Limb (tissue), 2 donors: ENCODE measurements around the gene CACNB4.

Experiments
- DNase-seq, 2 donors: peaks; one replicate each; pipeline ENCODE4 v3.0.0-alpha.2; 2016; ENCODE audit errors: extremely low spot score in 2 of 2

The CACNB4 gene

DNA sequence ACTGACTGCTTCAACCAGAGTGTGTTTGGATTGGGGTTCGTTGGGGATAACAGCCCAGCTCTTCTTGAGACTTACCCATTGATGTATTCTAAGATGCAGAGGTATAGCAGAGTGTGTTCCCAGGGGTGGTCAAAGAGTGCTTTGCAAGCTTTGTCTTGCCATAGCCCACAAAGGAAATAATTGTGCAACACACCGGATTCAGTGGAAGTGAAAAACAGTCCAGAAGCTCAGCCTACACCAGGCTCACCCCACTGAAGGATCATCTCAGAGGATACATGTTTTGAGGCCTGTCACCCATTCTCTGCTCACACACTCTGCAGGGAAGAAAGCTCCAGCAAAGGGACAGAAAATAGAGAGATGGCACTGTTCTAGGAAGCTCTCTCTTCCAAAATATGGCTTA lies 9.6 kb downstream of the CACNB4 start:
- no peak for DNase-seq

- DNase-seq: no peak
Measured at GRCh38 chr2:152088006-152088405, 10.8 kb downstream of the CACNB4 start.

- no peak for DNase-seq
Measured at GRCh38 chr2:152086231-152086630, 12.6 kb downstream of the CACNB4 start.

GRCh38 chr2:152084076-152084475 lies 14.8 kb downstream of the CACNB4 start:
- DNase-seq: no peak

DNA sequence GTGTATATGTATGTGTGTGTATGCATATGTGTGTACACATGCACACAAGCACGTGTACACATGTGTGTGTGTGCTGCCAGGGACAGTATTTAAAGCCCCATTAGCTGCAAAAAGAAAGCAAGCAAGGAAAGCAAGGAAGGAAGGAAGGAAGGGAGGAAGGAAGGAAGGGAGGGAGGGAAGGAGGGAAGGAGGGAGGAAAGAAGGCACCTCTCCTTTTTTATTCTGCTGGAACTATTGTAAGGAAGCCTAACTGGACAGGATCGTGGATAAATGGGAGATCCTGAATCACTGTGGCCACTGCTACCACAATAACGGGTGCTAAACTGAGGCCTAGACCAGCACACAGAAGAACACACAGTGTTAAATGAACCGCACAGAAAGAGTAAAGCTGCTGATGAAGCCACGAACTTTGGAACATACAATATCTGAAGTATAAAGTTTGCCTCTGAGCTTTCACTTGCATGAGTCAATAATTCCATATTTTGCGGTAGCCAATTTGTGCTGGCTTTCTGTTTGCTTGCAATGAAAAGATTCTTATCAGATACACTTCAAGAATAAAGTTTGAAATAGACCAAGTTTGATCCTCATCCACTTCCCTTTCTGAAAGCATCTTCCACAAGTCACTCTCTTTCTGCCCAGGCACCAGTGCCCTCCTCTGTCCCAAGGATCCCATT lies 15.5 kb downstream of the CACNB4 start:
- no peak for DNase-seq

DNA sequence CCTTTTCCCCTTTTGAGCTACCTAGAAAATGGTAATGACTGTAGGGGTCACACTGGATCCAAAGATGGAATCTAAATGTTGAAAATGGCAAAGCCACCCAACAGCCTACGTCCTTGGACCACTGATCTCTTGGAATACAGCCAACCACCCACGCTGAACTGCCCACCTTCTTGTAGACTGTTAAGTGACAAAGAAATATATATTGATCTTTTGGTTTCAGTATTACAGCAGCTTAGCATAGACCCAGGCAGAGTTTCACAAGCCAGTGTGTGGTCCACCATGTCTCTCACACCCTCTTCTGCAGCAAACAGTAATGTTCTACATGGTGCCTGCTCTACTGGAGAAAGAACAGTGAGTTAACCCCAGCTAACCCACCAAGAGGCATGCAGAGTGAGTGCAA lies 20.2 kb downstream of the CACNB4 start:
- DNase-seq: no peak

DNA sequence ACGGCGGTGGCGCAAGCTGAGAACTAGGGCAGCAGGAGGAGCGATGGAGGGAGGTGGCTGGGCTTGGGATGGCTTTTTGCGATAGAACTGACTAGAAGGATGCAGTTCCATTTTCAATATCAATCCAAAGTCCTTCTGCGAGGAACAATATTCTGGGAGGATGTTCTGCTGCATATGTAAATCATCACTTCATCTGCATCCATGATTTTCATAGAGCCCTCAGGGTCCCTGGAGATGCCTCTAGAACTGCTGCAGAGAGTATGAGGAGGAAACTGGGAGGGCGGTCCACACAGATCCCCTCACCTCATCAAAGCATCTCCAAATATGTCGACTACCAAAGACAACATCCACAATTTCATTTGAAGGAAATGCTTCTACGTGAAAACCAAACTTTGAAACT lies 20.8 kb downstream of the CACNB4 start:
- DNase-seq: no peak

GRCh38 chr2:152075461-152076050 lies 23.3 kb downstream of the CACNB4 start:
- DNase-seq: no peak

DNA sequence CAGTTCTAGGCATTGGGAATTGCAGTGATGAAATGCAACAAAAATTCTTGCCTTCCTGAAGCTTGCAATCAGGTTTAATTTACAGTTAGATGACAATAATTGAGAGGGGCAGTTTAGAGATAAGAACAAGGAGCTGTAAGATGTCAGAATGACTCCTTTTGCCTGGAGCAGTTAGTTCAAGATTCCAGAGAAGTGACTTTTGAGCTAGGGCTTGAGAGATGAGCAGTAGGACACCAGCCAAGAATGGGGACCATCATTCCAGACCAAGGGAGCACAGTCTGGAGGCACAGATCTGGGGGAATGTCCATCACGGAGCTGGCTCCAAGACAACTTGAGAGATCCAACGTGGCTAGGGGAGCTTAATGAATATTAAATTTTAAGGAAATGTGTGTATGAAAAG lies 26.8 kb downstream of the CACNB4 start:
- DNase-seq: no peak

DNA sequence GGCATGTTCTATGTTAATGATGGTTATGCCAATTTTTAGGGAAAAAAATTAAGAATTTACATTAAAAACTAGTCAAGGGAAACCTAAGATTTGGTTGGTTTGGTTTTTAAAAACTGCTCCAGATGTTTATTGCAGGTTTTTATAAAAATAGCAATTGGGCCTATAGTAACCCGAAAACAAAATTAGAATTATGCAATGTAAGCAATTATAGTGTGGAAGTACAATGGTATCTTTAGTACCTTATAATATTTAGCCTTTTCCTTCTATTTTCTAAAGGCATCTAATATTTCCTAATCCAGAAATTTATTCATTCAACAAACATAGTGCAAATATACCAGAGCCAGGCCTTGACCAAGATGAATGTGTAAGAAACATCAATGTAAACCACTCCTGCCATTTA lies 27.3 kb downstream of the CACNB4 start:
- DNase-seq: no peak

DNA sequence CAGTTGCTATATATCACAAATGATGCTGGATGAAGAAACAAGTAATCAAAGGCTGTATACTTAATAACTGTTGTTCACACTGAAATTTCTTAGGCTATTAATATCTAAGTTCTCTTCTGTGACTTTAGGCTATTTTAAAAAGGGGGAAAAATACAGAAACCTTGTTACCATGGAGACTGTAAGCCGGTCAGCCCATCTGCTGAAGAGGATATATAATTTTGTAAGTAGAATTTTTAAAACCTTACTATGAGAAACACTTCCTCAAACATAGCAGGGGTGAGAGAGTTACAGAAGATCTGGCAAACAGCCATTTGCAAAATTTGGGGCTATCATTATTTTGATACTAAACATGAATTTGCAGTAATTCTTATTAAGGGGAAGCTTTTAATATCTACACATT lies 27.8 kb downstream of the CACNB4 start:
- DNase-seq: no peak

GRCh38 chr2:152068226-152068625 lies 30.6 kb downstream of the CACNB4 start:
- no peak for DNase-seq

DNA sequence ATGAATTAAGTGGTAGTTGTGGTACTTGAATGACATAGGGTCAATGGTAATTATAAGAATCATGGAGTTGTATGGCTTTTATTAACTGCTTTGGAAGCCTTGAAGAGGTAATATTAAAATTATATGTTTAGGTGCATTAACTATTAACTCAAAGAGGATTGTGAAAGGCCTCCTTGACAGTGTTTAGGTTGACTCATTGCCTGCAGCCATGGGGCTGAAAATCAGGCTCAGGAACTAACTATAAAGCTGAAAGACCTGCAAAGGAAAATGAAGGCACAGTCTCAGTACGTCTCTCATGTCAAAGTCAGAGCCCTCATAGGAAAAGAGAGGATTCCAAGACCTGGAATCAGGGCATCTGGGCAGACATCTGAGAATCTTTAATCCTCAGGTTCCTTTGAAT lies 31.0 kb downstream of the CACNB4 start:
- no peak for DNase-seq

- DNase-seq: no peak
Measured at GRCh38 chr2:152065945-152066344, 32.9 kb downstream of the CACNB4 start.

- DNase-seq: no peak
Measured at GRCh38 chr2:152064001-152064400, 34.8 kb downstream of the CACNB4 start.

DNA sequence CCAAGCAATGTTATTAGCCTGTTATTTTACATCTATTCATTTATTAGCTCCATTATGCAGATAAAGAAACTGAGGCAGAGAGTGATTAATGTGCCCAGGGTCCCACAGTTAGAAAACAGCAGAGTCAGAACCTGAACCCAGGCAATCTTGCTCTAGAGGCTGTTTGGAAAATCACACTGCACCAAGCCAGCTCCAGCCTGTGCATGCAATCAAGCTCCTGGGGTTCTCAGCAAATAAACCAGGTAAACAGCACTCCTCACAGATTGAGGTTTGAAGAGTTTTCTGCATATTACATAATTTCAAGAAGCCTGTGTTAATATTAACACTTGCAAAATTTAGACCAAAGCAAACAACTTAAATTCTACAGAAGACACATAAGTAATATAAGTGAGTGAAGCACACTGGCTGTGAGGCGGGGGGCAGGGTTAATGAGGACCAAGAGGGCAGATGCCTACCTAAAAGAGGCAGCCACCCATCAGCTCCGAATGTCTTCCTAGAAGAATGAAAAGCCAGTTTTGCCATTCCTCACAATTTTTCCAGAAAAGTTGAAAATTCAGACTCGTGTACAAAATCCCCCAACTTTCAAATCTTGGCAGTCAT lies 35.4 kb downstream of the CACNB4 start:
- DNase-seq: no peak

GRCh38 chr2:152062125-152063091 lies 36.4 kb downstream of the CACNB4 start:
- peak in 1 of 2 donors; percentile 27 for DNase-seq

- DNase-seq: no peak
Measured at GRCh38 chr2:152061383-152061782, 37.5 kb downstream of the CACNB4 start.

DNA sequence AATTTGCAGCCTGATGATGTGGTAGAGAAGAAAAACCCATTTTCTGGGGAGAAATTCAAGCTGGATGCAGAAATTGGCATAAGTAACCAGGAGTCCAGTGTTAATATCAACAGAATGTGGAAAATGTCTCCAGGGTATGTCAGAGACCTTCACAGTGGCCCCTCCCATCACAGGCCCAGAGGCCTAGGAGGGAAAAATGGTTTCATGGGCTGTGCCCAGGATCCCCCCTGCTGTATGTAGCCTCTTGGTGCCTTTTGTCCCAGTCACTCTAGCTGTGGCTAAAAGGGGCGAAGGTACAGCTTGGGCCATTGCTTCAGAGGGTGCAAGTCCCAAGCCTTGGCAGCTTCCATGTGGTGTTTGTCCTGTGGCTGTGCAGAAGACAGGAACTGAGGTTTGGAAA lies 40.2 kb downstream of the CACNB4 start:
- DNase-seq: no peak

GRCh38 chr2:152056418-152056817 lies 42.4 kb downstream of the CACNB4 start:
- DNase-seq: no peak

- DNase-seq: no peak
Measured at GRCh38 chr2:152055366-152056108, 43.3 kb downstream of the CACNB4 start.
